Cardiac fibroblast (primary cell): ENCODE data around the gene AFTPH.

Source experiments
- DNase-seq, 2 donors: peaks; one replicate each; pipeline versions ENCODE4 v3.0.0 to v3.0.0-alpha.2; 2010; ENCODE audit warnings: low read depth in 2 of 2
- H3K4me3 ChIP-seq, 2 donors: replicated peaks in 1 of 2; 1 replicate in 1 of 2; 2 replicates in 1 of 2; pipeline ENCODE4 v1.5.1; 2011; ENCODE audit warnings: low read depth in 2 of 2, low read length in 2 of 2, mild to moderate bottlenecking in 2 of 2, moderate library complexity in 1 of 2
- TF ChIP-seq, protein P1 (sequence below): IDR thresholded peaks from one replicate; pipeline ENCODE4 v1.5.1; 2011; ENCODE audit warnings: low read depth, mild to moderate bottlenecking, low read length, inconsistent platforms

The AFTPH gene

DNA sequence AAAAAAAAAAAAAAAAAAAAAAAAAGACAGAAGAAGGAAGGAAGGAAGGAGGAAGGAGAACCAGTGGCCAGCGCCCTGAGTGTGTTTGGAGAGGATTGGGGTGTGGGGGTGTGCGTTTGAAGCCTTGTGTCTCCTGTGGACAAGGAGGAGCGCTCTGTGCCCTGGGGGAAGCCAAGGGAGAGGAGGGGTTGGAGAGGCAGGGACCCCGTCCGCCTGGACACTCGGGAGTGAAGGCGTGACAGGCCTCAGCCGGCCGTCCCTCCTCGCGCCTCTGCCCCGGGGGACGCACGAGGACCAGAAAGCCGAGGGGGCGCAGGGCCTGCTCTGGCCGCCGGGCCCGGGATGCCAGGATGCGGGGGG is 84.7 kb downstream of the AFTPH start:
- DNase-seq = no peak
- TF ChIP-seq, protein P1, sequence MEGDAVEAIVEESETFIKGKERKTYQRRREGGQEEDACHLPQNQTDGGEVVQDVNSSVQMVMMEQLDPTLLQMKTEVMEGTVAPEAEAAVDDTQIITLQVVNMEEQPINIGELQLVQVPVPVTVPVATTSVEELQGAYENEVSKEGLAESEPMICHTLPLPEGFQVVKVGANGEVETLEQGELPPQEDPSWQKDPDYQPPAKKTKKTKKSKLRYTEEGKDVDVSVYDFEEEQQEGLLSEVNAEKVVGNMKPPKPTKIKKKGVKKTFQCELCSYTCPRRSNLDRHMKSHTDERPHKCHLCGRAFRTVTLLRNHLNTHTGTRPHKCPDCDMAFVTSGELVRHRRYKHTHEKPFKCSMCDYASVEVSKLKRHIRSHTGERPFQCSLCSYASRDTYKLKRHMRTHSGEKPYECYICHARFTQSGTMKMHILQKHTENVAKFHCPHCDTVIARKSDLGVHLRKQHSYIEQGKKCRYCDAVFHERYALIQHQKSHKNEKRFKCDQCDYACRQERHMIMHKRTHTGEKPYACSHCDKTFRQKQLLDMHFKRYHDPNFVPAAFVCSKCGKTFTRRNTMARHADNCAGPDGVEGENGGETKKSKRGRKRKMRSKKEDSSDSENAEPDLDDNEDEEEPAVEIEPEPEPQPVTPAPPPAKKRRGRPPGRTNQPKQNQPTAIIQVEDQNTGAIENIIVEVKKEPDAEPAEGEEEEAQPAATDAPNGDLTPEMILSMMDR = no peak
- peak overlapping the region; percentile 8 to 47 for H3K4me3 ChIP-seq

DNA sequence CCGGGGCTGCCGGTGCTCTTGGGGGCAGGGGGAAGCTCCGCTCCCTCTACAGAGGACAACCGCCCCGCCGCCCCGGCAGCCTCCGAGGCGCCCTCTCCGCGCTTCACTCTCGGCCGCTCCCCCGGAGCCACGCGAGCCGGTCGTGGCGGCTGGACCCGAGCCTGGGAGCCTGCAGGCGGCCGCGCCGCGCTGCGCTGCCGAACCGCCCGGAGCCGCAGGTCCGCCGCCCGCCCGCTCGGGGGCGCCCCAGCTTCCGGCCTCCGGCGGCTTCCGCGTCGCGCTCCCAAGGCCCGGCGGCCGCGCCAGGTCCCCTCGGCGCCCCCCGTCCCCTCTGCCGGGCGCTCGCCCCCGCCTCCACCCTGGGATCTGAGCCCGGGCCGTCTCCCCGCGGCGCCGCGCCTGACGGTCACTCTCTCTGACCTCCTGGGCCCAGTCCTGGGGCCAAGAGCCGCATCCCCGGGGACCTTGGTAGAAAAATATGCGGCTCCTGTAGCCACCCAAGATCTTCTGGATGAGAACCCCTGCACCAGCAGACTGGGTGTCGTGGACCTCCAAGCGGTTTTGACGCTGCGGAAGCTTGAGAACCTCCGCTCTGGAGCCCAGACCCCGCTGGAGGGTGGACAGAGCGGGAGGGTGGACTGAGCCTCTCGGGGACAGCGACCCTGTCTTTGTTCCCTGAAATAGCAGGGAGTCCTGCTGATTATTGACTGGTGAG is 85.3 kb downstream of the AFTPH start:
- DNase-seq = peak; percentile 49 to 69
- TF ChIP-seq, protein P1 = no peak
- peak overlapping the region; percentile 43 to 47 for H3K4me3 ChIP-seq

DNA sequence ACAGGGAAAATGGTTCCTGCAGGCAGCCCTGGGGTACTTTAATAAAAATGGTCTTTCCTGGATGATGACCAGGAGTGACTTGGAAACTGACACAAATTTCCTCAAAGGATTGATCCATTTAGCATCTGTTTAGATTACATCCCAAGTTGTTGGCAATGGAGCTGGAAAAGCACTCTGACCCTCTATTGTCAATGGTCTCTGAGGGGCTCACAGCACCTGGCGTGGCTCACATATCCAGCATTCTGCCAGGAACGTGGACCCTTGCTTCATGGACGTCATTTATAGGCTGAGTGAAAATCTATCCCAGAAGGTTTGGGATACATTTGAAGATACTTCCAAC is 85.8 kb downstream of the AFTPH start:
- TF ChIP-seq, protein P1 = no peak
- no peak for DNase-seq
- H3K4me3 ChIP-seq = no peak overlapping the region

DNA sequence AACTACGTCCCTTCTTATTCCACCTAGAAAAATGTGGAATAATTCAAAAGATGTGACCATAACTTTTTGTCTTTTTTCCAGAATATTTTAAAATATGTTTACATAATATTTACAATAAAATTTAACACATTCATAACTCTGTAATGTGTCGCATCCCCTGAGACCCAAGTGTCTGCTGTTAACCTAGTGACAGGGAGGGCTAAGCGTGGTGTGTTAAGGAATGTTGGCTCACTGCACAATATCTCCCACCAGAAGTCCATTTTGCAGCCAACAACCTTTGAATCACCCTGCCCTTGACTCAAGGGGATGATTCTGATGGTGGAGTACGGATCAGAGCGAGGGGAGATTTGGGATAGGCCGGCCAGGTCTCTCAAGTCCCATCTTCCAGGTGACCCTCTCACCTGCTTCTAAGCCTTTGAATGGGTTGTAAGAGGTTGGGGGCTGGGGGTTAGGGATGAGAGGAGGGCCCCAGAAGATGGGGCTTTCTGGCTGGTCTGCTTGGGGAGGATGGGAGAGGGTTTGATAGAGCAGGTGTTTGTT is 86.3 kb downstream of the AFTPH start:
- TF ChIP-seq, protein P1 = no peak
- no peak for DNase-seq
- no peak overlapping the region for H3K4me3 ChIP-seq

DNA sequence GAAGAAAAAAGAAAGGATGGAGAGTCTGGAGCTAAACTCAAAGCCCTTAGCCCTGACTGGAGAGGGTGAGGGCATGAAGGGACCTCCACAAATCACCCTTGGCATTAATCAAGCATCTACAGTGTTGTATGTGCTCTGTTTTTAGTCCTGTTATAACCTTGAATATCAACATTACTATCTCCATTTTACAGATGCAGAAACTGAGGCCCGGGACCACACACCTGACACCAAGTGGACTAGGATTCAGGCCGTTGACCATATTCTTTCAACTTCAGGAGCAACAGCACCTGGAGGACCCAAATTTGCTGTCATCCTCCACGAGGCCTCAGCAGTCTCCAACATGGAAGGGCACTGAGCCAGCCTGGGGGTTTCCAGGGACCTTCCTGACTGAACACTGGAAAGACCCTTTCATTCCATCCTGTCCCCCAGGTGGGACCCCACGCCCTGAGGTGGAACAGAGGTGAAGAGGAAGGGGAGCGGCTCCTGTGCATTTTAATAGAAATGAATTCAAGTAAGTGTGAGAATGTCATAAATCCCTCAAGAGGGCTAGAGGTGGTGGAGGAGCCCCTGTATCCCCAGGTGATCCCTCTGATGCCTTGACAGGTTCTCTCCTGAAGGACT is 88.6 kb downstream of the AFTPH start:
- no peak for DNase-seq
- TF ChIP-seq, protein P1 = no peak
- no peak overlapping the region for H3K4me3 ChIP-seq

DNA sequence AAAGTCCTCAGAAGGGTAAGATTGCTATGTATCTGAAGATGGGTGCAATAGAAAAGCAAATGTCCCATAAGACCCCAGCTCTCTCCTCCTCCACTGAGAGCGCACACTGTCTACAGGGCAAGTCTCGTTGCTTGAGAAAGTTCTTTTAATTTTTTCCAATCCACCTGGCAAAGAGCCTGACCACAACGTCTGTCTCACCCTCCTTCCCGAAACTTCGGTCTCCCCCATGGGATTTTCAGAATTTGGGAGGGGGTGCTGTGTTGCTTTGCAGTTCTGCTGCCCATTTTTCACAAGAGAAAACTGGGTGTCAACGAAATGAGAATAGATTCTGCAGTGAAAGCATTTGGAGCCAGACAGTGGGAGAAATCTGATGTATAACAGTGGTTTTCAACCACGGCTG is 89.1 kb downstream of the AFTPH start:
- DNase-seq = peak; percentile 63 to 70
- H3K4me3 ChIP-seq = no peak overlapping the region
- TF ChIP-seq, protein P1 = no peak
